Lung (tissue), 12 donors: ENCODE measurements around the gene ZNF511. TPM values are rescaled to one million over a fixed set of nuclear protein-coding genes. Genes with fewer than 3 reads are reported as not detected.
"Not testable (repeated sequence)": the region's sequence is repeated elsewhere in the genome, so short reads cannot be mapped to it uniquely, and the experiment has no call there.

ENCODE experiments used
- ATAC-seq: fragments of 200-7000 bp; cut with Tn5 transposase; one replicate; pipeline ENCODE4 v1.9.1; 2020; ENCODE audit warnings: moderate number of reproducible peaks; ENCODE audit not compliant: insufficient read depth, low FRiP score
- DNase-seq, 3 donors: peaks; one replicate each; pipeline ENCODE4 v3.0.0-alpha.2; 2013 to 2017
- H3K27ac ChIP-seq, 2 donors: one replicate each; pipeline ENCODE4 v1.5.1; 2013; ENCODE audit warnings: mild to moderate bottlenecking in 2 of 2, moderate library complexity in 2 of 2, control low read depth in 1 of 2, inconsistent platforms in 1 of 2, low read depth in 1 of 2, low read length in 1 of 2
- H3K27me3 ChIP-seq, 3 donors: one replicate each; pipeline ENCODE4 v1.5.1; 2013; ENCODE audit warnings: low read length in 2 of 3; ENCODE audit not compliant: control insufficient read depth in 3 of 3, insufficient read depth in 3 of 3
- H3K36me3 ChIP-seq, 4 donors: one replicate each; pipeline ENCODE4 v1.5.1; 2013; ENCODE audit warnings: low read length in 4 of 4, mild to moderate bottlenecking in 1 of 4, moderate library complexity in 1 of 4; ENCODE audit not compliant: control insufficient read depth in 4 of 4, insufficient read depth in 4 of 4
- H3K4me1 ChIP-seq, 5 donors: one replicate each; pipeline ENCODE4 v1.5.1; 2013; ENCODE audit warnings: low read length in 5 of 5, mild to moderate bottlenecking in 2 of 5, moderate library complexity in 1 of 5; ENCODE audit not compliant: control insufficient read depth in 5 of 5, insufficient read depth in 5 of 5
- H3K4me3 ChIP-seq: one replicate; pipeline ENCODE4 v1.5.1; 2013; ENCODE audit warnings: mild to moderate bottlenecking, control low read depth, moderate library complexity
- H3K9ac ChIP-seq, 2 donors: one replicate each; pipeline ENCODE4 v1.5.1; 2013; ENCODE audit warnings: low read length in 2 of 2, control low read depth in 1 of 2; ENCODE audit not compliant: insufficient read depth in 1 of 2
- H3K9me3 ChIP-seq, 4 donors: one replicate each; pipeline ENCODE4 v1.5.1; 2013; ENCODE audit warnings: low read length in 3 of 4, mild to moderate bottlenecking in 1 of 4, moderate library complexity in 1 of 4; ENCODE audit not compliant: control insufficient read depth in 4 of 4, insufficient read depth in 3 of 4
- CTCF ChIP-seq: IDR thresholded peaks from 2 replicates; pipeline ENCODE4 v1.5.1; 2012; ENCODE audit warnings: mild to moderate bottlenecking; ENCODE audit errors: control extremely low read depth, extremely low read depth
- WGBS, 2 donors: extraction: QIAGEN DNeasy Blood & Tissue Kit; methylation state at CpG; one replicate each; pipeline ENCODE4 v1.1.7; 2013; 5-methylcytosine and 5-hydroxymethylcytosine counted together
- polyA plus RNA-seq, 2 donors: library from polyadenylated mRNA; stranded (reverse); fragments of 200-250 nt; gene quantifications; one replicate each; pipeline ENCODE4 v1.2.1, GENCODE V29; 2013
- total RNA-seq, 2 donors: library from RNA; depleted of rRNA in 1 of 2; stranded (reverse); fragments of >200 nt in 1 of 2; gene quantifications; one replicate each; pipeline ENCODE4 v1.2.1, GENCODE V29; 2014 to 2021
- donor health status: control.
- donor health status: control.
- donor health status: Bipolar disorder and iron deficiency.
- donor health status: healthy.
- donor health status: DM: yes; HTN: yes; CAD: no.

ZNF511 gene
- total and polyA plus RNA-seq, 4 donors: 18.6 to 79.9 (median 43.6) TPM

- H3K9ac ChIP-seq: peak overlapping the region in 1 of 2 donors; percentile 42
- no peaks in the 10 kb centered on the region for H3K9me3 ChIP-seq
- peaks cover 2 to 41% (median 5%) of the 10 kb centered on the region in 5 donors for H3K4me1 ChIP-seq
- DNase-seq (peak; percentile 69 to 88 (median 78)), ATAC-seq (peak; percentile 81)
- H3K27ac ChIP-seq: peak overlapping the region; percentile 89 to 96
- peak overlapping the region; percentile 58 for H3K4me3 ChIP-seq
- TF ChIP-seq CTCF: no peak
- no peaks in the 10 kb centered on the region for H3K36me3 ChIP-seq
- 1% methylated on average over 13 to 79 of the region's 79 CpGs for WGBS, 2 donors
- no peaks in the 10 kb centered on the region for H3K27me3 ChIP-seq
Observed at GRCh38 chr10:133261726-133262325, 46.9 kb upstream of the ZNF511 start.

- H3K4me3 ChIP-seq: no peak overlapping the region
- peak overlapping the region in 1 of 2 donors; percentile 9 for H3K27ac ChIP-seq
- no peaks in the 10 kb centered on the region for H3K9me3 ChIP-seq
- H3K27me3 ChIP-seq: no peaks in the 10 kb centered on the region
- no peak overlapping the region for H3K9ac ChIP-seq
- H3K4me1 ChIP-seq: peaks cover 2 to 39% (median 5%) of the 10 kb centered on the region in 5 donors
- ATAC-seq: no peak
- WGBS, 2 donors: 81 to 89% methylated on average over 14 of the region's 14 CpGs
- DNase-seq: no peak
- no peaks in the 10 kb centered on the region for H3K36me3 ChIP-seq
- TF ChIP-seq CTCF: no peak
Observed at GRCh38 chr10:133262696-133263095, 46.0 kb upstream of the ZNF511 start.

GRCh38 chr10:133263674-133264073, 45.0 kb upstream of the ZNF511 start:
- H3K4me1 ChIP-seq: peaks cover 2 to 34% (median 5%) of the 10 kb centered on the region in 5 donors
- no peak overlapping the region for H3K4me3 ChIP-seq
- no peaks in the 10 kb centered on the region for H3K36me3 ChIP-seq
- DNase-seq (no peak), ATAC-seq (no peak)
- 90 to 93% methylated on average over 10 of the region's 10 CpGs for WGBS, 2 donors
- no peak overlapping the region for H3K27ac ChIP-seq
- no peak overlapping the region for H3K9ac ChIP-seq
- TF ChIP-seq CTCF: no peak
- H3K9me3 ChIP-seq: no peaks in the 10 kb centered on the region
- no peaks in the 10 kb centered on the region for H3K27me3 ChIP-seq

- peaks cover 2 to 26% (median 3%) of the 10 kb centered on the region in 5 donors for H3K4me1 ChIP-seq
- DNase-seq: no peak
- 52 to 59% methylated on average over 9 of the region's 9 CpGs for WGBS, 2 donors
Observed at GRCh38 chr10:133264461-133264860, 44.3 kb upstream of the ZNF511 start.

GRCh38 chr10:133265052-133265451, 43.7 kb upstream of the ZNF511 start:
- not testable (repeated sequence) for DNase-seq, H3K27ac ChIP-seq, H3K4me3 ChIP-seq, H3K9me3 ChIP-seq, H3K27me3 ChIP-seq, H3K9ac ChIP-seq, ATAC-seq, H3K36me3 ChIP-seq
- 80 to 87% methylated on average over 10 of the region's 10 CpGs for WGBS, 2 donors
- peaks cover 0 to 20% (median 3%) of the 10 kb centered on the region in 5 donors for H3K4me1 ChIP-seq

More at GRCh38 chr10:133264461-133264860, 44.3 kb upstream of the ZNF511 start:
- Histone ChIP-seq H3K27ac (no peak overlapping the region), H3K9me3 (no peaks in the 10 kb centered on the region), H3K4me3 (no peak overlapping the region), H3K9ac (no peak overlapping the region), H3K36me3 (peaks cover 0 to 5% (median 0%) of the 10 kb centered on the region in 4 donors), H3K27me3 (no peaks in the 10 kb centered on the region)
- ATAC-seq: no peak
- TF ChIP-seq CTCF: no peak
